Measurements from ENCODE around the gene TTLL1. TPM values are rescaled to one million over a fixed set of nuclear protein-coding genes. Genes with fewer than 3 reads are reported as not detected.

Gene TTLL1
- polyA plus RNA-seq, 1 donor, result 4.6 TPM

GRCh38 chr22:43014316-43014868 is 74.8 kb downstream of the TTLL1 start:
- Histone ChIP-seq H3K36me3 (ENCODE audit: control insufficient read depth, insufficient read depth, low read length) (no peaks in the 10 kb centered on the region), H3K9me3 (ENCODE audit: control insufficient read depth, low read depth, low read length) (no peaks in the 10 kb centered on the region), H3K27me3 (ENCODE audit: control insufficient read depth, insufficient read depth, low read length) (no peaks in the 10 kb centered on the region), H3K27ac (ENCODE audit: low read length) (peak overlapping the region; percentile 12), H3K4me1 (ENCODE audit: control insufficient read depth, insufficient read depth, low read length) (peaks cover 19% of the 10 kb centered on the region), H3K4me3 (ENCODE audit: low read length) (peak overlapping the region; percentile 63)
- WGBS (ENCODE audit: insufficient coverage, low lambda C conversion rate), result no CpG with 5 or more reads among the region's 39 CpGs
- peak in 1 of 2 donors; percentile 72 for DNase-seq

GRCh38 chr22:43013355-43014315 is 75.6 kb downstream of the TTLL1 start:
- peaks cover 16% of the 10 kb centered on the region for H3K4me1 ChIP-seq (ENCODE audit: control insufficient read depth, insufficient read depth, low read length)
- DNase-seq, result peak in 1 of 2 donors; percentile 45

GRCh38 chr22:43012390-43012789 is 76.8 kb downstream of the TTLL1 start:
- peaks cover 24% of the 10 kb centered on the region for H3K4me1 ChIP-seq (ENCODE audit: control insufficient read depth, insufficient read depth, low read length)
- H3K9me3 ChIP-seq (ENCODE audit: control insufficient read depth, low read depth, low read length), result no peaks in the 10 kb centered on the region
- no peak overlapping the region for H3K27ac ChIP-seq (ENCODE audit: low read length)
- DNase-seq, result no peak
- WGBS (ENCODE audit: insufficient coverage, low lambda C conversion rate), result no CpG with 5 or more reads among the region's 6 CpGs
- H3K4me3 ChIP-seq (ENCODE audit: low read length), result no peak overlapping the region
- no peaks in the 10 kb centered on the region for H3K36me3 ChIP-seq (ENCODE audit: control insufficient read depth, insufficient read depth, low read length)
- H3K27me3 ChIP-seq (ENCODE audit: control insufficient read depth, insufficient read depth, low read length), result no peaks in the 10 kb centered on the region

More at GRCh38 chr22:43013355-43014315, 75.6 kb downstream of the TTLL1 start:
- WGBS (ENCODE audit: insufficient coverage, low lambda C conversion rate), result no CpG with 5 or more reads among the region's 16 CpGs
- peak overlapping the region; percentile 32 for H3K27ac ChIP-seq (ENCODE audit: low read length)
- no peaks in the 10 kb centered on the region for H3K27me3 ChIP-seq (ENCODE audit: control insufficient read depth, insufficient read depth, low read length)
- no peaks in the 10 kb centered on the region for H3K36me3 ChIP-seq (ENCODE audit: control insufficient read depth, insufficient read depth, low read length)
- peak overlapping the region; percentile 63 for H3K4me3 ChIP-seq (ENCODE audit: low read length)
- no peaks in the 10 kb centered on the region for H3K9me3 ChIP-seq (ENCODE audit: control insufficient read depth, low read depth, low read length)

GRCh38 chr22:43011079-43011478 is 78.1 kb downstream of the TTLL1 start:
- H3K4me1 ChIP-seq (ENCODE audit: control insufficient read depth, insufficient read depth, low read length), result peaks cover 34% of the 10 kb centered on the region
- H3K27ac ChIP-seq (ENCODE audit: low read length), result peak overlapping the region; percentile 33
- no peaks in the 10 kb centered on the region for H3K27me3 ChIP-seq (ENCODE audit: control insufficient read depth, insufficient read depth, low read length)
- H3K9me3 ChIP-seq (ENCODE audit: control insufficient read depth, low read depth, low read length), result no peaks in the 10 kb centered on the region
- WGBS (ENCODE audit: insufficient coverage, low lambda C conversion rate), result no CpG with 5 or more reads among the region's 7 CpGs
- peak; percentile 34 to 55 for DNase-seq
- no peaks in the 10 kb centered on the region for H3K36me3 ChIP-seq (ENCODE audit: control insufficient read depth, insufficient read depth, low read length)
- H3K4me3 ChIP-seq (ENCODE audit: low read length), result no peak overlapping the region

- no peak for DNase-seq
- Histone ChIP-seq H3K36me3 (ENCODE audit: control insufficient read depth, insufficient read depth, low read length) (no peaks in the 10 kb centered on the region), H3K9me3 (ENCODE audit: control insufficient read depth, low read depth, low read length) (no peaks in the 10 kb centered on the region), H3K27me3 (ENCODE audit: control insufficient read depth, insufficient read depth, low read length) (no peaks in the 10 kb centered on the region), H3K27ac (ENCODE audit: low read length) (no peak overlapping the region), H3K4me1 (ENCODE audit: control insufficient read depth, insufficient read depth, low read length) (peaks cover 44% of the 10 kb centered on the region), H3K4me3 (ENCODE audit: low read length) (no peak overlapping the region)
- WGBS (ENCODE audit: insufficient coverage, low lambda C conversion rate), result no CpG with 5 or more reads among the region's 4 CpGs
Measured at GRCh38 chr22:43009444-43009843, 79.7 kb downstream of the TTLL1 start.

GRCh38 chr22:43008921-43009320 is 80.3 kb downstream of the TTLL1 start:
- Histone ChIP-seq H3K36me3 (ENCODE audit: control insufficient read depth, insufficient read depth, low read length) (no peaks in the 10 kb centered on the region), H3K4me1 (ENCODE audit: control insufficient read depth, insufficient read depth, low read length) (peaks cover 49% of the 10 kb centered on the region), H3K9me3 (ENCODE audit: control insufficient read depth, low read depth, low read length) (no peaks in the 10 kb centered on the region), H3K27ac (ENCODE audit: low read length) (no peak overlapping the region), H3K27me3 (ENCODE audit: control insufficient read depth, insufficient read depth, low read length) (no peaks in the 10 kb centered on the region), H3K4me3 (ENCODE audit: low read length) (no peak overlapping the region)
- no peak for DNase-seq
- WGBS (ENCODE audit: insufficient coverage, low lambda C conversion rate), result 80% methylated on average over 1 of the region's 4 CpGs

- Histone ChIP-seq H3K4me1 (ENCODE audit: control insufficient read depth, insufficient read depth, low read length) (peaks cover 48% of the 10 kb centered on the region), H3K27ac (ENCODE audit: low read length) (peak overlapping the region; percentile 20), H3K4me3 (ENCODE audit: low read length) (no peak overlapping the region), H3K36me3 (ENCODE audit: control insufficient read depth, insufficient read depth, low read length) (no peaks in the 10 kb centered on the region), H3K27me3 (ENCODE audit: control insufficient read depth, insufficient read depth, low read length) (no peaks in the 10 kb centered on the region), H3K9me3 (ENCODE audit: control insufficient read depth, low read depth, low read length) (no peaks in the 10 kb centered on the region)
- no peak for DNase-seq
- 90% methylated on average over 2 of the region's 4 CpGs for WGBS (ENCODE audit: insufficient coverage, low lambda C conversion rate)
Measured at GRCh38 chr22:43008509-43008908, 80.7 kb downstream of the TTLL1 start.

- peak; percentile 79 to 89 for DNase-seq
- Histone ChIP-seq H3K4me1 (ENCODE audit: control insufficient read depth, insufficient read depth, low read length) (peaks cover 54% of the 10 kb centered on the region), H3K27me3 (ENCODE audit: control insufficient read depth, insufficient read depth, low read length) (no peaks in the 10 kb centered on the region)
Measured at GRCh38 chr22:43007519-43008102, 81.6 kb downstream of the TTLL1 start.

GRCh38 chr22:43006753-43007152 is 82.4 kb downstream of the TTLL1 start:
- Histone ChIP-seq H3K9me3 (ENCODE audit: control insufficient read depth, low read depth, low read length) (no peaks in the 10 kb centered on the region), H3K36me3 (ENCODE audit: control insufficient read depth, insufficient read depth, low read length) (no peaks in the 10 kb centered on the region), H3K27ac (ENCODE audit: low read length) (peak overlapping the region; percentile 71), H3K27me3 (ENCODE audit: control insufficient read depth, insufficient read depth, low read length) (no peaks in the 10 kb centered on the region), H3K4me1 (ENCODE audit: control insufficient read depth, insufficient read depth, low read length) (peaks cover 62% of the 10 kb centered on the region), H3K4me3 (ENCODE audit: low read length) (no peak overlapping the region)
- DNase-seq, result no peak
- 94% methylated on average over 3 of the region's 7 CpGs for WGBS (ENCODE audit: insufficient coverage, low lambda C conversion rate)

More at GRCh38 chr22:43007519-43008102, 81.6 kb downstream of the TTLL1 start:
- Histone ChIP-seq H3K9me3 (ENCODE audit: control insufficient read depth, low read depth, low read length) (no peaks in the 10 kb centered on the region), H3K36me3 (ENCODE audit: control insufficient read depth, insufficient read depth, low read length) (no peaks in the 10 kb centered on the region), H3K4me3 (ENCODE audit: low read length) (no peak overlapping the region), H3K27ac (ENCODE audit: low read length) (peak overlapping the region; percentile 71)
- WGBS (ENCODE audit: insufficient coverage, low lambda C conversion rate), result no CpG with 5 or more reads among the region's 5 CpGs

GRCh38 chr22:43006016-43006505 is 83.1 kb downstream of the TTLL1 start:
- H3K4me1 ChIP-seq (ENCODE audit: control insufficient read depth, insufficient read depth, low read length), result peaks cover 68% of the 10 kb centered on the region
- no peaks in the 10 kb centered on the region for H3K9me3 ChIP-seq (ENCODE audit: control insufficient read depth, low read depth, low read length)
- no peak overlapping the region for H3K27ac ChIP-seq (ENCODE audit: low read length)
- WGBS (ENCODE audit: insufficient coverage, low lambda C conversion rate), result no CpG with 5 or more reads among the region's 5 CpGs
- H3K27me3 ChIP-seq (ENCODE audit: control insufficient read depth, insufficient read depth, low read length), result no peaks in the 10 kb centered on the region
- DNase-seq, result no peak
- H3K36me3 ChIP-seq (ENCODE audit: control insufficient read depth, insufficient read depth, low read length), result no peaks in the 10 kb centered on the region
- H3K4me3 ChIP-seq (ENCODE audit: low read length), result no peak overlapping the region
